Measurements from ENCODE around the gene SUMF1. TPM values are rescaled to one million over a fixed set of nuclear protein-coding genes. Genes with fewer than 3 reads are reported as not detected.
A peak's percentile ranks its signal among the peaks of the same experiment; 100 is the strongest.

SUMF1 gene
- total RNA-seq, 1 experiment from 2014 or later: 11.8 TPM

GRCh38 chr3:4472766-4473165, 5.7 kb upstream of the SUMF1 start:
- no peak for TF ChIP-seq CTCF (IDR thresholded peaks at IDR 0.05; ENCODE audit: unreplicated experiment)
- H3K27ac Mint-ChIP-seq (ENCODE audit: low read depth, unreplicated experiment): no peak overlapping the region
- POLR2A ChIA-PET: interaction anchor here (0.7 kb wide), 1 partner anchor 22 kb away, joined by 3 read pairs; no protein-coding TSS in a partner anchor
- peaks cover 19% of the 10 kb centered on the region for H3K27me3 Mint-ChIP-seq (ENCODE audit: insufficient read depth, unreplicated experiment)
- H3K4me3 Mint-ChIP-seq (ENCODE audit: unreplicated experiment): no peak overlapping the region
- intact Hi-C loops (cut with micrococcal nuclease): loop anchor here (5.0 kb wide), 1 partner anchor 55 kb away; no protein-coding TSS in a partner anchor
- H3K9me3 Mint-ChIP-seq (ENCODE audit: unreplicated experiment): no peaks in the 10 kb centered on the region
- CTCF ChIA-PET: interaction anchor here (0.8 kb wide), 1 partner anchor 42 kb away, joined by 3 read pairs; no protein-coding TSS in a partner anchor
- BruUV-seq (replicated peaks): no TSS peak
- no peak for DNase-seq (ENCODE audit: unreplicated experiment)
- H3K36me3 Mint-ChIP-seq (ENCODE audit: insufficient read depth, unreplicated experiment): no peaks in the 10 kb centered on the region
- peaks cover 12% of the 10 kb centered on the region for H3K4me1 Mint-ChIP-seq (ENCODE audit: insufficient read depth, unreplicated experiment)

DNA sequence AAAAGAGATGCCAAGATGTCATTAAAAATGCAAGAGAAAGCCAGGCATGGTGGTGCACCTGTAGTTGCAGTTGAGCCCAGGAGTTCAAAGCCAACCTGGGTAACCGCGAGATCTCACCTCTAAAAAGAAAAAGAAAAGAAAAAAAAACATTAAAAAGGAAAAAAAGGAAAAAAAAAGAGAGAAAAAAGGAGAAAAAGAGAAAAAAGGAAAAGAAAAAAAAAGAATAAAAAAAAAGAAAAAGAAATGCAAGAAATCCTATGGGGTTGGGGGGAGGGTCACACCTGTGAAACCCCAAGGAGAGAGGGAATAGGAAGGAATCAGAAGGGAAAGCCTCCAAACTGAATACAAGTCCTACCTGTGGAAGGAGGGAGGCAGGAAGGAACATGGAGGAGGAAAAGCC, 5.2 kb upstream of the SUMF1 start:
- Mint-ChIP-seq H3K36me3 (ENCODE audit: insufficient read depth, unreplicated experiment) (no peaks in the 10 kb centered on the region), H3K4me1 (ENCODE audit: insufficient read depth, unreplicated experiment) (peaks cover 12% of the 10 kb centered on the region), H3K27me3 (ENCODE audit: insufficient read depth, unreplicated experiment) (peaks cover 19% of the 10 kb centered on the region), H3K9me3 (ENCODE audit: unreplicated experiment) (no peaks in the 10 kb centered on the region), H3K4me3 (ENCODE audit: unreplicated experiment) (no peak overlapping the region), H3K27ac (ENCODE audit: low read depth, unreplicated experiment) (no peak overlapping the region)
- no peak for DNase-seq (ENCODE audit: unreplicated experiment)
- CTCF ChIA-PET: interaction anchor here (1.1 kb wide), 1 partner anchor 35 kb away, joined by 4 read pairs; no protein-coding TSS in a partner anchor
- POLR2A ChIA-PET: no interaction called here
- intact Hi-C loops (cut with micrococcal nuclease): loop anchor here (5.0 kb wide), 1 partner anchor 55 kb away; no protein-coding TSS in a partner anchor
- no peak for TF ChIP-seq CTCF (IDR thresholded peaks at IDR 0.05; ENCODE audit: unreplicated experiment)
- BruUV-seq (replicated peaks): no TSS peak

DNA sequence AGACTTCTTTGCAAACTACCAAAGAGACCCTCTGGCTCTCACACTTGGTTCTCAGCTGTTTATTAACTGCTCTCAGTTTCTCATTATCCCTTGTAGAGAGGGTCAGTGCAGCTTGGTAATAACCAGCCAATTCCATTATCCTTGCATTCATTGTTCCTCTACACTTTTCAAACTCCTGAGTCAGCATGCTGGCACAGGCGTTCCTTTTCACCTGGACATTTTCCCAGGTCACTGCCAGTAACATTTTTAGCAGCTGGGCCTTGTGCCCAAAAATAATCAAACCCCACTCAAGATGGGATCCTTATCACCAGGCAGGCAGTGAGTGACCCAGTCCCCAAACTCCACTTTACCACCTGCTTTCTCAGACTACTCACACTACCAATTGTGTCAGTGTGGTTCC, 4.8 kb upstream of the SUMF1 start:
- no TSS peak for BruUV-seq (replicated peaks)
- Mint-ChIP-seq H3K36me3 (ENCODE audit: insufficient read depth, unreplicated experiment) (no peaks in the 10 kb centered on the region), H3K27ac (ENCODE audit: low read depth, unreplicated experiment) (no peak overlapping the region), H3K4me3 (ENCODE audit: unreplicated experiment) (no peak overlapping the region), H3K4me1 (ENCODE audit: insufficient read depth, unreplicated experiment) (peaks cover 12% of the 10 kb centered on the region), H3K9me3 (ENCODE audit: unreplicated experiment) (no peaks in the 10 kb centered on the region), H3K27me3 (ENCODE audit: insufficient read depth, unreplicated experiment) (peaks cover 19% of the 10 kb centered on the region)
- intact Hi-C loops (cut with micrococcal nuclease): loop anchor here (5.0 kb wide), 1 partner anchor 55 kb away; no protein-coding TSS in a partner anchor
- CTCF ChIA-PET: interaction anchor here (1.1 kb wide), 1 partner anchor 36 kb away, joined by 4 read pairs; no protein-coding TSS in a partner anchor
- POLR2A ChIA-PET: no interaction called here
- TF ChIP-seq CTCF (IDR thresholded peaks at IDR 0.05; ENCODE audit: unreplicated experiment): no peak
- DNase-seq (ENCODE audit: unreplicated experiment): no peak

- BruUV-seq (replicated peaks): no TSS peak
- TF ChIP-seq CTCF (IDR thresholded peaks at IDR 0.05; ENCODE audit: unreplicated experiment): no peak
- H3K9me3 Mint-ChIP-seq (ENCODE audit: unreplicated experiment): no peaks in the 10 kb centered on the region
- H3K27ac Mint-ChIP-seq (ENCODE audit: low read depth, unreplicated experiment): peak overlapping the region; percentile 94
- peak overlapping the region; percentile 86 for H3K4me3 Mint-ChIP-seq (ENCODE audit: unreplicated experiment)
- H3K36me3 Mint-ChIP-seq (ENCODE audit: insufficient read depth, unreplicated experiment): no peaks in the 10 kb centered on the region
- intact Hi-C loops (cut with micrococcal nuclease): loop anchor here (1.0 kb wide), 1 partner anchor 25 kb away; no protein-coding TSS in a partner anchor
- no peak for DNase-seq (ENCODE audit: unreplicated experiment)
- CTCF ChIA-PET: interaction anchor here (0.6 to 1.1 kb wide), 6 partner anchors 21 to 183 kb away, joined by 3 to 10 read pairs (median 3); no protein-coding TSS in a partner anchor
- peaks cover 8% of the 10 kb centered on the region for H3K27me3 Mint-ChIP-seq (ENCODE audit: insufficient read depth, unreplicated experiment)
- POLR2A ChIA-PET: interaction anchor here (0.6 to 1.8 kb wide), 12 partner anchors 8 to 520 kb away, joined by 3 to 22 read pairs (median 4); partner anchors contain the start of gene ITPR1
- peaks cover 7% of the 10 kb centered on the region for H3K4me1 Mint-ChIP-seq (ENCODE audit: insufficient read depth, unreplicated experiment)
Measured at GRCh38 chr3:4467522-4467867, 426 bp upstream of the SUMF1 start.

Data from MCF 10A (cell line).